HG02852 (cell line): Measurements from ENCODE around the gene FER.
"Not testable (repeated sequence)": the region's sequence is repeated elsewhere in the genome, so short reads cannot be mapped to it uniquely, and the experiment has no call there.

ENCODE experiments used
- ATAC-seq: cut with Tn5 transposase; IDR thresholded peaks from one replicate; pipeline ENCODE4 v1.9.1; 2021; ENCODE audit warnings: mild to moderate bottlenecking, moderate library complexity; ENCODE audit not compliant: unreplicated experiment

Gene FER

DNA sequence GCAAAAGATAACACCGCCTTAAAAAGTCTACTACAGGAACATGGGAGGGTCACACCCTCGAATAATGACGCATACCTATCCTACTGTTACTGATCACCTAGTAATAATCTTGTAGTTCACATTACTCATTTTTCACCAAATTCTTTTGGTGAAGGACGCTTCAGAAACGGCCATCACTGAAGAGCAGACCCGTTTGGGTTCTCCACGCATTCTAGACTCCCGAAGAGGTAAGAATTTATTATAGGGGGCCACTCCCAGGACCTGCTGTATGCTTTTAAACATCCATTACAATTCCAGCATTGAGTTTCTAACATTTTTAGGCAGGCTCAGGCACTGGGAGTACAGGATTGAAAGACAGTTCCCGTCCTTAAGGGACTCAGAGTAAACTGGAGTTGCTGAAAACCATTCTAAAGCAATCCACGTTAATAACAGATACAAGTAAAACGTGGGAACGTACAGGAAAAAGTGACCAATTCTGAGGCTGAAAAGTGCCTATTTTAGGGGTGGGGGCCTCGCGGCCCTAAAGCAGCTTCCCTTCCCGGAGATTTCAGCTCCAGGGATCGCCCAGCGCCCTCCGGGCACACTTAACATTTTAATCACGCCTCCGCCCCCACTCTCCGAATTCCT is at the start of gene FER:
FER (plus strand) TSS at position 124 of the 627 bp plus-strand sequence. CDS start 50,286 bp downstream, outside the sequence.
- ATAC-seq, result peak; percentile 25

- ATAC-seq, result not testable (repeated sequence)
Measured at GRCh38 chr5:108700388-108700787, 47.3 kb upstream of the FER start.

- ATAC-seq, result no peak
Measured at GRCh38 chr5:108700930-108701329, 46.8 kb upstream of the FER start.

DNA sequence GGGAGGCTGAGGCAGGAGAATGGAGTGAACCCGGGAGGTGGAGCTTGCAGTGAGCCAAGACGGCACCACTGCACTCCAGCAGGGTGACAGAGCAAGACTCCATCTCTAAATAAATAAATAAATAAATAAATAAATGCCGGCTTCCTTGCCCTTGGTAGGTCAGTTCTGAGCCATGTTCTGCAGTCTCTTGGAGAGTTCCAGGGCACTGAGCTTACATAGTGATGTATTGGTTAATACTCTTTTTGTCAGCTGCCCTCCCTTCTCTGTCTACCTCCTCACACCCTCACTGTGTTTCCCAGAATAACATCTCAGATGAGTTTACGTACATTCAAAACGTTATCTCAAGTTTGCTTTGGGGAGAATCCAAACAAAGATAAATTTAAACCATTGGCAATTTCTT is 45.2 kb upstream of the FER start:
- no peak for ATAC-seq

GRCh38 chr5:108703313-108703712 is 44.4 kb upstream of the FER start:
- no peak for ATAC-seq

GRCh38 chr5:108707141-108707540 is 40.6 kb upstream of the FER start:
- ATAC-seq, result no peak

- ATAC-seq, result no peak
Measured at GRCh38 chr5:108711898-108712297, 35.8 kb upstream of the FER start.

DNA sequence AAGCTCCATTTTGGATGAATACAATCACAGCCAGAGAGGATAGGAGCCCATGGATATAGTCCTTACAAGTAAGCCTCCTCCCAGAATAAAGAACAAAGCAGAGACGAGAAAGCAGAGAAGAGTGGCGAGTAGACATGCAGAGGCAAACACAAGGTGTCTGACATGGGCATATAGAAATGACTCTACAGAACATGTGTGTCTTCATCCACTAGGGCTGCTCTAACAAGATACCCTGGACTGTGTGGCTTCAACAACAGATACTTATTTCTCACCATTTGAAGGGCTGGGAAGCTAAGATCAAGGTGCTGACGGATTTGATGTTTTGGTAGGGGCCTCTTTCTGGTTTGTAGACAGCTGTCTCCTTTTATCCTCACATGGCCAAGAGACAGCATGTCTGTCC is 32.3 kb upstream of the FER start:
- no peak for ATAC-seq

- peak; percentile 95 for ATAC-seq
Measured at GRCh38 chr5:108720391-108720790, 27.3 kb upstream of the FER start.

GRCh38 chr5:108726446-108727235 is 21.1 kb upstream of the FER start:
- no peak for ATAC-seq

DNA sequence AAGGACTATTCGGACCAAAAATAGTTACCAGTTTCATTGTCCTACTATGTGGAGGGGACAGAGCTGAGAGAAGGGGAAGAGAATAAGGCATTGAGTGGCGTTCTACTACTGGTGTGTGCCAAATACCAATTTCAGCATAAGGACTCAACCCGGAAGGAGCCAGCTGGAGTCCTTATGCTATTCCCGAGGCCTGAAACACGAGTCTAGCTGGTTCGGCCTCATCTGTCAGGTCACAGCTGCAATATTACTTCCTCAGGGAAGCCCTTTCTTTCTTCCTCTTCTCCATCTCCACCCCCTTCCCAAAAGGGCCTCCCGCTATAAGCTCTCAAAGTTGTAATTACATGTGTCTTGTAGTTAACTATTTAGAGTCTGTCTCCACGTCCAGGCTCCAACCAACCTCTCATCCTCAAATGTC is 20.5 kb upstream of the FER start:
- no peak for ATAC-seq

GRCh38 chr5:108727651-108728565 is 19.8 kb upstream of the FER start:
- peak; percentile 75 for ATAC-seq

DNA sequence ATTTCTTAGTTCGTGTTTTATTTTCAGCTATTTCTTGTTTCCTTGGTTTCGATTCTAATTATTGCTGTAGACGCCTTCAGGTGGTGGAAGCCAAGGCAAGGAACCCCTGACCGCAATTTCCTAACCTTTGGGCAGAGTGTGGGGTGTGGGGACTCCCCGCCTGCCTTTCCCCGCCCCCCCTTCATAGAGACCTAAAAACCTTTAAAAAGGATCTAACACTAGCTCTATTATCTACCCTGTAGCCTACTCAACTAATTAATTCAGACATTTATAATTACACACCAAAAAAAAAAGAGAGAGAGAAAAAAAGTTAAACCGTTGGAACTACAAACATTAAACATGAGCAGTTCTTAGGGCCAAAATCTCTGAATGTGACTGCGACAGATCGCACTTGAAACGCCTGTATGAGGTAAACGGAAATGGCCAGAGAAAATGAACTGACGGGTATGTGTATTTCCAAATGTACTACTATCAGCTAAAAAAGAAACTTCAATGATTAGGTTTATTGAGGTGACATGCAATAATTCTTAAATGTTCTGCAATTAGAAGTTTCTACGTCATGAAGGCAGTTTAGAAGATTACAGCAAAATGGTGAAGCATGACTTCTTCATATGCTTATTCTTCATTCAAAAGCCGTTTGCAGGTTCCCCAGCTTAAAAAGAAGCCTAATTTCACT is 19.0 kb upstream of the FER start:
- ATAC-seq, result peak; percentile 37

- no peak for ATAC-seq
Measured at GRCh38 chr5:108729242-108729615, 18.5 kb upstream of the FER start.

GRCh38 chr5:108730617-108731340 is 16.9 kb upstream of the FER start:
- peak; percentile 41 for ATAC-seq

DNA sequence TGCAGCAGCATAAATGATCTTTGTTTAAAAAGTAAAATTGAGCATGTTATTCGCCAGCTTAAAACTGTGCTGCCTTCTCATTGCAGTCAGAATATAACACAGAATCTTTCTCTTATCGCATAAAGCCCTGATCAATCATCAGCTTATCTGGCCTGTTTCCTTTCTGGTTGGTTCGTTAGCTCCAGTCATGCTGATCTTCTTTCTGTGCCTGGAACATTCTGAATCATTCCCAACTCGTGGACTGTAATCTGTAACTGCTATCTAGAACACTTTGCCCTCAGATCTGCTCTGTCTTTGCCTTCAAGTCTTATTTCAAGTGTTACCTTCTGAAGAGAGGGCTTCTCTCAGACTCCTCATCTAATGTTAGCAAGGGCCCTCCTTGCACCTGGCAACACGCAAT is 11.9 kb upstream of the FER start:
- ATAC-seq, result no peak

GRCh38 chr5:108736855-108737254 is 10.8 kb upstream of the FER start:
- ATAC-seq, result no peak

DNA sequence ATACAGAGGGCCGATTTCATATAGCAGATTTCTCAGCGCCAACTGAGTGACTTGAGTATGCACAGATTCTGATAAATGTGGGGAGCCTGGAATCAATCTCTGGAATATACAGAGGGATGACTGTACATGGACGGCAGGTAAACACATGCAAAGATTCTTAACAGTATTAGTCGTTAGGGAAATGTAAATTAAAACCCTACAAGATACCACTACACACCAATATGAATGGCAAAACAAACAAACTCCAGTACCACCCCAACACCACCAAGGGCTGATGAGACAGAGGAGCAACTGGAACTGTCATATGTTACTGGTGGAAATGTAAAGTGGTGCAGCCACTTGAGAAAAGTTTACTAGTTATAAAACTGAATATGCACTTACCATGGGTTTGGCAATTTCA is 8.3 kb upstream of the FER start:
- no peak for ATAC-seq

GRCh38 chr5:108739906-108740305 is 7.8 kb upstream of the FER start:
- ATAC-seq, result no peak

GRCh38 chr5:108743319-108743718 is 4.4 kb upstream of the FER start:
- ATAC-seq, result no peak
